Mucosa of stomach (tissue), 1 donor: ENCODE results near the gene ZNF692.
"Not testable (repeated sequence)": the region's sequence is repeated elsewhere in the genome, so short reads cannot be mapped to it uniquely, and the experiment has no call there.

Experiments
- H3K27me3 ChIP-seq: one replicate; pipeline ENCODE4 v1.7.0; 2013; ENCODE audit warnings: mild to moderate bottlenecking, low read length; ENCODE audit not compliant: control insufficient read depth, insufficient read depth
- H3K36me3 ChIP-seq: one replicate; pipeline ENCODE4 v1.7.0; 2013; ENCODE audit warnings: low read length; ENCODE audit not compliant: control insufficient read depth, insufficient read depth
- H3K4me1 ChIP-seq: one replicate; pipeline ENCODE4 v1.7.0; 2013; ENCODE audit warnings: mild to moderate bottlenecking, low read length; ENCODE audit not compliant: control insufficient read depth, insufficient read depth
- H3K4me3 ChIP-seq: one replicate; pipeline ENCODE4 v1.7.0; 2013; ENCODE audit warnings: low read length
- H3K9ac ChIP-seq: one replicate; pipeline ENCODE4 v1.7.0; 2013; ENCODE audit warnings: mild to moderate bottlenecking, low read length, moderate library complexity
- H3K9me3 ChIP-seq: one replicate; pipeline ENCODE4 v1.7.0; 2013; ENCODE audit warnings: mild to moderate bottlenecking, low read length, moderate library complexity; ENCODE audit not compliant: control insufficient read depth
- donor health status: Pancreatic carcinoma.

ZNF692 gene

DNA sequence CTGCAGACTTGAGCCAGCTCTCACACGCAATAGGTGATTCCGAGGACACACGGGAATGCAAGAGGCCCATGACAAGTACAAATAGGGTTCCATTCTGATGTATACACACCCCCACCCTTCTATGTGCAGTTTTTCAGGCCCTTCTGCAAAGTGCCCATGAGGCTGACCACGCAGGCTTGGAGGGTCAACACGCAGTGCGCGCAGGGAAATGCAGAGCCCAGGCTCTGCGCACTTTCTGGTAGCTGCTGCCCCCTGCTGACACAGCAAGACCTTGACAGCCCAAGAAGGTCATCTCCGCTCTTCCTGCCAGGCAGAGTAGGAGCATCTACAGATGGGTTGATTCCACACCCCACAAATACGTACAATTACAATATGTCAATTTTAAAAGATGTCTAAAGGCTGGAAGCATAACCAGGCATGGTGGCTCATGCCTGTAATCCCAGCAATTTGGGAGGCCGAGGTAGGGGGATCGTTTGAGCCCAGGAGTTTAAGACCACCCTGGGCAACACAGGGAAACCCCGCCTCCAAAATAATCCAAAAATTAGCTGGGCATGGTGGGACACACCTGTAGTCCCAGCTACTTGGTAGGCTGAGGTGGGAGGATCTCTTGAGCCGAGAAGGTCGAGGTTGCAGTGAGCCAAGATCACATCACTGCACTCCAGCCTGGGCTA lies 51.7 kb downstream of the ZNF692 start:
- Histone ChIP-seq H3K9ac (no peak overlapping the region), H3K9me3 (no peaks in the 10 kb centered on the region), H3K27me3 (peaks cover 3% of the 10 kb centered on the region), H3K4me3 (no peak overlapping the region), H3K36me3 (no peaks in the 10 kb centered on the region), H3K4me1 (peaks cover 29% of the 10 kb centered on the region)

DNA sequence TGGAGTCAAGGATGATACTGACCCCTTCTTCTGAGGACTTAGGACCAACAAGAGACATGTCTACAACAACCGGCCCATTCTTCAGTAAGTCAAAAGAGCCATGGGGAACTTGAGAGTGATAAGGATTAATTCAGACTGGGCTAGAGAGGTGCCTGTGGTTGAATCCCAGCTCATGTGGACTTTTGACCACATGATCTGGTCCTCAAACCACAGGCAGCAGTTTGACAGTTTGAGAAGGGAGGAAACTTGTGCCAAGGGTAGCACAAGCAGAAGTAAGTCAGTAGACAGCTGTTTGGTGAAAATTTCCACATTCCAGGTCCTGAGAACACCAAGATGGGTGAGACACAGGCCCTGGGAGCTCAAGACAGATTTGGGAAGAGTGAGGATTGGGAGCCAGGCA lies 53.0 kb downstream of the ZNF692 start:
- no peak overlapping the region for H3K4me3 ChIP-seq
- H3K4me1 ChIP-seq, result peaks cover 26% of the 10 kb centered on the region

DNA sequence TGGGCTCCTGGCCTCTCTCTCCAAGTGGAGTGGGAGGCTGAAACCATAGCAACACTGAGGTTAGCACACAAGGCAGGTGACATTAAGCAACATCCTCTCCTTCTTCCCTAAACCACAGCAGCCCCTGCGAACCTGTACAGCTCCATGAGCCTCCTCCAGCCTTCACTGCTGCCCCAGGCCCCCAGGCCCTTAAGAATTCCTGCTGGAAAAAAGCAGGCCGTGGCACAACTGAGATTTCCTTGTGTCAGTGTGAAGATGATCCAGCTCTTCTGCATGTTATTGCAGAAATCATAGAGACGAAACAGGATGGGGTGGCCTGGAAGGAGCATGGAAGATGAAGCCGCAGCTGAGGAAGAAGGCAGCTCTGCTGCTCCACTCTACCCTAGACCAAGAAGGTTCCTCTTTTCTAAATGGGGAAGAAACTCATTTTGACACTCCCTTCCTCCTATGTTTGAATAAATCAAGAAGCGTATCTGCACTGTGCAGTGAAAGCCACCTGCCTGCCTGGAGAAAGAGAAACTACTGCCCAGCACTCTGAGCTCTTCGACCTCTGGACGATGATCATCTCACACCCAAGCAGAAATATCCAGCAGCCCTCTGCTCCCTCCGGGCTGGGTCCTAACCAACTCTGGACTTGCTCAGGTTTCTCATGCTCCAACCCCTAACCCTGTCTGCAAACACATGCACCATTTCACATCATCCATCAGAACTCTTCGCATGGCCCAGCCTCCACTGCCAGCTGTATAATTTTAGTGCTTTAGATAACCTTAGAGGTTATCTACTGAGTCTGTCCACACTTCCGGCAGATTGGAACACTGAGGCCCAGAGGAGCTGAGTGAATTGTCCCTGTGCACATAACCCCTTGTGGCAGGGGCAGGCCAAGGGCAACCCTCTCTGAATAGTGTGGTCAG lies 53.9 kb downstream of the ZNF692 start:
- peaks cover 20% of the 10 kb centered on the region for H3K4me1 ChIP-seq
- peaks cover 4% of the 10 kb centered on the region for H3K27me3 ChIP-seq
- H3K9ac ChIP-seq, result no peak overlapping the region
- H3K4me3 ChIP-seq, result no peak overlapping the region
- no peaks in the 10 kb centered on the region for H3K9me3 ChIP-seq
- no peaks in the 10 kb centered on the region for H3K36me3 ChIP-seq

More for the DNA sequence above, 53.0 kb downstream of the ZNF692 start:
- no peak overlapping the region for H3K9ac ChIP-seq
- H3K9me3 ChIP-seq, result no peaks in the 10 kb centered on the region
- no peaks in the 10 kb centered on the region for H3K36me3 ChIP-seq
- H3K27me3 ChIP-seq, result peaks cover 4% of the 10 kb centered on the region

GRCh38 chr1:248803501-248803900 lies 55.4 kb downstream of the ZNF692 start:
- not testable (repeated sequence) for H3K9ac ChIP-seq, H3K27me3 ChIP-seq, H3K9me3 ChIP-seq, H3K4me3 ChIP-seq, H3K36me3 ChIP-seq
- peaks cover 20% of the 10 kb centered on the region for H3K4me1 ChIP-seq

GRCh38 chr1:248802454-248802853 lies 56.4 kb downstream of the ZNF692 start:
- H3K9ac ChIP-seq, result no peak overlapping the region
- peaks cover 4% of the 10 kb centered on the region for H3K27me3 ChIP-seq
- no peaks in the 10 kb centered on the region for H3K36me3 ChIP-seq
- H3K4me3 ChIP-seq, result no peak overlapping the region
- no peaks in the 10 kb centered on the region for H3K9me3 ChIP-seq
- H3K4me1 ChIP-seq, result peaks cover 20% of the 10 kb centered on the region

DNA sequence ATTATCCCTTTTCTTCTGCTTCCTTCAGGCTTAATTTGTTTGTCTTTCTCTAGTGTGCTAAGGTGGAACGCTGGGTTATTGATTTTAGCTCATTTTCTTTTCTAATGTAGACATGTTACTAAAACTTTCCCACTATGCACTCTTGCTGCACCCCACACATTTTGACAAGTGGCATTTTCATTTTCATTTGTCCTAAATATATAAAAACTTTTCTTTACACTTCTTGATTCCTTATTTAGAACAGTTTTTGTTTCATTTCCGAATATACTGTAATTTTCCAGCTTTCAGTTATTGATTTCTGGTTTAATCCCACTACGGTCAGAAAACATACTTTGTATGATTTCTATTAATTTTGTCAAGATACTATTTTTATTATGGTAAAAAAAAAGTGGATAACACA lies 58.4 kb downstream of the ZNF692 start:
- Histone ChIP-seq H3K9me3 (no peaks in the 10 kb centered on the region), H3K36me3 (no peaks in the 10 kb centered on the region), H3K4me1 (peaks cover 8% of the 10 kb centered on the region), H3K4me3 (no peak overlapping the region), H3K9ac (no peak overlapping the region), H3K27me3 (peaks cover 4% of the 10 kb centered on the region)
